Smooth muscle cell (in vitro differentiated cells): Measurements from ENCODE around the gene ARHGEF16. TPM values are rescaled to one million over a fixed set of nuclear protein-coding genes. Genes with fewer than 3 reads are reported as not detected.

Experiments used
- DNase-seq: peaks from one replicate; lab custom pipeline; 2025; ENCODE audit not compliant: unreplicated experiment; lab: John Stamatoyannopoulos, UW
- H2AFZ ChIP-seq: fragments of 200-600 bp; sonication (generic); 2 replicates; pipeline ENCODE4 v1.6.0; 2016; ENCODE audit warnings: antibody characterized with exemption, low read depth, mild to moderate bottlenecking
- H3F3A ChIP-seq: fragments of 200-600 bp; sonication (generic); 2 replicates; pipeline ENCODE4 v1.6.0; 2017; ENCODE audit warnings: antibody characterized with exemption, low read depth
- H3K27ac ChIP-seq: fragments of 200-600 bp; sonication (generic); 2 replicates; pipeline ENCODE4 v1.5.1; 2016; ENCODE audit warnings: low read depth, mild to moderate bottlenecking
- H3K27me3 ChIP-seq: fragments of 200-600 bp; sonication (generic); 2 replicates; pipeline ENCODE4 v1.6.1; 2016; ENCODE audit warnings: low read depth, mild to moderate bottlenecking
- H3K36me3 ChIP-seq: fragments of 200-600 bp; sonication (generic); 2 replicates; pipeline ENCODE4 v1.5.1; 2016; ENCODE audit warnings: low read depth
- H3K4me1 ChIP-seq: fragments of 200-600 bp; sonication (generic); 2 replicates; pipeline ENCODE4 v1.5.1; 2016; ENCODE audit warnings: low read depth
- H3K4me2 ChIP-seq: fragments of 200-600 bp; sonication (generic); 2 replicates; pipeline ENCODE4 v1.6.0; 2016; ENCODE audit warnings: mild to moderate bottlenecking
- H3K4me3 ChIP-seq: fragments of 200-600 bp; sonication (generic); 2 replicates; pipeline ENCODE4 v1.5.1; 2016; ENCODE audit warnings: mild to moderate bottlenecking
- H3K79me2 ChIP-seq: fragments of 200-600 bp; sonication (generic); 2 replicates; pipeline ENCODE4 v1.6.0; 2016; ENCODE audit warnings: low read depth, mild to moderate bottlenecking
- H3K9ac ChIP-seq: fragments of 200-600 bp; sonication (generic); 2 replicates; pipeline ENCODE4 v1.6.0; 2016; ENCODE audit warnings: low read depth
- H3K9me3 ChIP-seq: fragments of 200-600 bp; sonication (generic); replicated peaks from 2 replicates; pipeline ENCODE4 v1.5.1; 2016; ENCODE audit warnings: low read depth
- H4K20me1 ChIP-seq: fragments of 200-600 bp; sonication (generic); 2 replicates; pipeline ENCODE4 v1.6.0; 2016; ENCODE audit warnings: low read depth
- WGBS: methylation state at CpG from one replicate; pipeline ENCODE4 v1.1.7; 2016; ENCODE audit warnings: low lambda C conversion rate; 5-methylcytosine and 5-hydroxymethylcytosine counted together
- polyA plus RNA-seq: library from polyadenylated mRNA; unstranded; fragments of >200 nt; fragmentation: Nextera tagmentation; extraction: Ambion mirVana; gene quantifications from 2 replicates; pipeline ENCODE4 v1.2.1, GENCODE V29; 2016
- total RNA-seq: library from RNA; depleted of rRNA; stranded (reverse); fragments of >200 nt; gene quantifications from 2 replicates; pipeline ENCODE4 v1.2.3, GENCODE V29; 2014
- TF ChIP-seq, protein P1 (sequence below): fragments of 200-600 bp; sonication (generic); IDR thresholded peaks from 2 replicates; pipeline ENCODE4 v1.5.1; 2017; ENCODE audit warnings: borderline replicate concordance, mild to moderate bottlenecking, antibody characterized with exemption; ENCODE audit not compliant: insufficient read depth, poor library complexity, severe bottlenecking

ARHGEF16 gene
- total and polyA plus RNA-seq, 2 experiments from 2014 or later: 4.6 to 6.9 TPM

DNA sequence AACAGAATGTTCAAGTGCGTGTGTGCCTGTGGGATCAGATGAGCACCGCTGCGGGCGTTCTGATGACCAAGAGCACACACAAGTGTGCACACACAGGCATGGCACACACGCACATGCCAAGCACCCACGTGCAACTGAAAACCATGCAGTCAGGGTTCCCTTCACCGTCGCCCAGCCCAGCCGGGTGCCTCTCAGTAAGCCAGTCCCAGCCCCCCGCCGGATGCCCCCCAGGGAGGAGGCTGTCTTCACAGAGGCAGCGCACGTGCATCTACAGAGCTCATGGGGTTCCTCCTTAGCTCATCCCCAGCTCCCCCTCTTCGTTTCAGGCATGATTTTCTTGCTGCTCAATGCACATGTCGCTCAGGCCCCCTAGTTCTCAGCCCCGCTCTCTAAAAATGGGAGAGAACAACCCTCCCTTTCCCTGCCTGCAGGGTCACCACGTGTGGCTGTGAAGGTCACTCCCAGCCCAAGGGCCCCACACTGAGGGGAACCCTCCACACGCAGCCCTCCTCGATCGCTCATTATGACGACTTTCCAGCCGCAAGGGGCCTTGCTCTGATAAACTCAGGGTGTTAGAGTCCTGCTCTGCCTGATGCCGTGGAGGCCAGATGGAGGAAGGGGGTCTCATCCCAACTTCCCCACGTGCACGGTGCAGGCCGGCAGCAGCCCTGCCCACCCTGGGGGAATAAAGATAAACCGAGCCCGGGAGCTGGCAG lies 30.4 kb upstream of the ARHGEF16 start:
- Histone ChIP-seq H3K27ac (no peak overlapping the region), H3K79me2 (no peaks in the 10 kb centered on the region), H3K4me1 (no peaks in the 10 kb centered on the region), H3K4me3 (no peak overlapping the region), H3F3A (no peaks in the 10 kb centered on the region), H3K36me3 (no peaks in the 10 kb centered on the region), H3K4me2 (no peak overlapping the region), H3K27me3 (no peaks in the 10 kb centered on the region), H3K9me3 (no peaks in the 10 kb centered on the region), H3K9ac (no peak overlapping the region), H4K20me1 (no peaks in the 10 kb centered on the region), H2AFZ (no peak overlapping the region)
- WGBS: 79% methylated on average over 28 of the region's 28 CpGs
- DNase-seq: no peak
- TF ChIP-seq, protein P1, sequence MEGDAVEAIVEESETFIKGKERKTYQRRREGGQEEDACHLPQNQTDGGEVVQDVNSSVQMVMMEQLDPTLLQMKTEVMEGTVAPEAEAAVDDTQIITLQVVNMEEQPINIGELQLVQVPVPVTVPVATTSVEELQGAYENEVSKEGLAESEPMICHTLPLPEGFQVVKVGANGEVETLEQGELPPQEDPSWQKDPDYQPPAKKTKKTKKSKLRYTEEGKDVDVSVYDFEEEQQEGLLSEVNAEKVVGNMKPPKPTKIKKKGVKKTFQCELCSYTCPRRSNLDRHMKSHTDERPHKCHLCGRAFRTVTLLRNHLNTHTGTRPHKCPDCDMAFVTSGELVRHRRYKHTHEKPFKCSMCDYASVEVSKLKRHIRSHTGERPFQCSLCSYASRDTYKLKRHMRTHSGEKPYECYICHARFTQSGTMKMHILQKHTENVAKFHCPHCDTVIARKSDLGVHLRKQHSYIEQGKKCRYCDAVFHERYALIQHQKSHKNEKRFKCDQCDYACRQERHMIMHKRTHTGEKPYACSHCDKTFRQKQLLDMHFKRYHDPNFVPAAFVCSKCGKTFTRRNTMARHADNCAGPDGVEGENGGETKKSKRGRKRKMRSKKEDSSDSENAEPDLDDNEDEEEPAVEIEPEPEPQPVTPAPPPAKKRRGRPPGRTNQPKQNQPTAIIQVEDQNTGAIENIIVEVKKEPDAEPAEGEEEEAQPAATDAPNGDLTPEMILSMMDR: no peak

DNA sequence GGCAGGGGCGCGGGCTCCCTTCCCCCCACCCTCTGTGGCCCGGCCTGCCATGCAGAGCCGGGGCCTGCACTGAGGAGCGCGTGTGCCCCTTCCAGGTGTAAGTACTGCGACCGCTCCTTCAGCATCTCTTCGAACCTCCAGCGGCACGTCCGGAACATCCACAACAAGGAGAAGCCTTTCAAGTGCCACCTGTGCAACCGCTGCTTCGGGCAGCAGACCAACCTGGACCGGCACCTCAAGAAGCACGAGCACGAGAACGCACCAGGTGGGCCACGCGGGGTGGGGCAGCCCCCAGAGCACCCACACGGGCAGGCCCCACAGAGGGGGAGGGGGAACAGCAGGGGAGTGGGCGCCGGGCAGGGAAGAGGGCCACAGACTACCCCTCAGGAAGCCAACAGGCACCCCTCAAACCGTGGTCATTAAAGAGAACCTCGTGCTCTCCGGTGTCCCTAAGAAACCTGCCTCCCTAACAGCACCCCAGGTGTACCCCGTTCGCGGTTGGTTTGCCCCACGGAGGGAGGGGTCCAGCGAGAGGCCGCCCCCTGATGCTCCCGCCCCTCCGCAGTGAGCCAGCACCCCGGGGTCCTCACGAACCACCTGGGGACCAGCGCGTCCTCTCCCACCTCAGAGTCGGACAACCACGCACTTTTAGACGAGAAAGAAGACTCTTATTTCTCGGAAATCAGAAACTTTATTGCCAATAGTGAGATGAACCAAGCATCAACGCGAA lies 28.8 kb upstream of the ARHGEF16 start:
- Histone ChIP-seq H3K4me1 (no peaks in the 10 kb centered on the region), H3K79me2 (no peaks in the 10 kb centered on the region), H3K4me2 (no peak overlapping the region), H3K36me3 (no peaks in the 10 kb centered on the region), H3K27me3 (no peaks in the 10 kb centered on the region), H3F3A (no peaks in the 10 kb centered on the region), H3K27ac (no peak overlapping the region), H3K9ac (no peak overlapping the region), H3K9me3 (no peaks in the 10 kb centered on the region), H4K20me1 (no peaks in the 10 kb centered on the region), H3K4me3 (no peak overlapping the region), H2AFZ (no peak overlapping the region)
- TF ChIP-seq, protein P1: no peak
- DNase-seq: no peak
- WGBS: 97% methylated on average over 40 of the region's 44 CpGs

- no peaks in the 10 kb centered on the region for H3K27me3 ChIP-seq
- 96% methylated on average over 20 of the region's 20 CpGs for WGBS
- no peak overlapping the region for H2AFZ ChIP-seq
- no peaks in the 10 kb centered on the region for H3K79me2 ChIP-seq
- TF ChIP-seq, protein P1: no peak
- no peak overlapping the region for H3K27ac ChIP-seq
- no peaks in the 10 kb centered on the region for H3F3A ChIP-seq
- no peaks in the 10 kb centered on the region for H3K4me1 ChIP-seq
- DNase-seq: no peak
- no peak overlapping the region for H3K4me3 ChIP-seq
- H3K9ac ChIP-seq: no peak overlapping the region
- no peaks in the 10 kb centered on the region for H3K36me3 ChIP-seq
- H4K20me1 ChIP-seq: no peaks in the 10 kb centered on the region
- H3K9me3 ChIP-seq: no peaks in the 10 kb centered on the region
- no peak overlapping the region for H3K4me2 ChIP-seq
These were observed 27.4 kb upstream of the ARHGEF16 start for GRCh38 chr1:3426956-3427535.
